Mesothelial cell of epicardium (in vitro differentiated cells): Measurements from ENCODE around the gene FAF2. TPM values are rescaled to one million over a fixed set of nuclear protein-coding genes. Genes with fewer than 3 reads are reported as not detected.

Source experiments
- DNase-seq, 2 experiments: peaks; one replicate each; pipeline ENCODE4 v3.0.0; 2021; ENCODE audit warnings: low spot score in 2 of 2; ENCODE audit not compliant: unreplicated experiment in 2 of 2
- H3K27ac Mint-ChIP-seq: 2 replicates; pipeline ENCODE4 v1.8.0; 2021; ENCODE audit warnings: mixed read lengths
- H3K27me3 Mint-ChIP-seq: 2 replicates; pipeline ENCODE4 v1.8.0; 2021; ENCODE audit warnings: low read depth, mixed read lengths
- H3K36me3 Mint-ChIP-seq: 2 replicates; pipeline ENCODE4 v1.8.0; 2021; ENCODE audit warnings: mixed read lengths
- H3K4me1 Mint-ChIP-seq: 2 replicates; pipeline ENCODE4 v1.8.0; 2021; ENCODE audit warnings: mixed read lengths
- H3K4me3 Mint-ChIP-seq: 2 replicates; pipeline ENCODE4 v1.8.0; 2021; ENCODE audit warnings: mild to moderate bottlenecking, moderate library complexity, mixed read lengths
- H3K9me3 Mint-ChIP-seq: 2 replicates; pipeline ENCODE4 v1.8.0; 2021; ENCODE audit warnings: mixed read lengths
- total RNA-seq: library from RNA; stranded (reverse); gene quantifications from 3 replicates; pipeline ENCODE4 v1.2.1, GENCODE V29; 2021
- TF ChIP-seq, protein P1 (sequence below): fragments of 200-600 bp; sonication (generic); IDR thresholded peaks from one replicate; pipeline ENCODE4 v1.5.0; 2021; ENCODE audit warnings: antibody characterized with exemption; ENCODE audit not compliant: unreplicated experiment

The FAF2 gene
- total RNA-seq, 1 donor from 2014 or later: 52.7 TPM

DNA sequence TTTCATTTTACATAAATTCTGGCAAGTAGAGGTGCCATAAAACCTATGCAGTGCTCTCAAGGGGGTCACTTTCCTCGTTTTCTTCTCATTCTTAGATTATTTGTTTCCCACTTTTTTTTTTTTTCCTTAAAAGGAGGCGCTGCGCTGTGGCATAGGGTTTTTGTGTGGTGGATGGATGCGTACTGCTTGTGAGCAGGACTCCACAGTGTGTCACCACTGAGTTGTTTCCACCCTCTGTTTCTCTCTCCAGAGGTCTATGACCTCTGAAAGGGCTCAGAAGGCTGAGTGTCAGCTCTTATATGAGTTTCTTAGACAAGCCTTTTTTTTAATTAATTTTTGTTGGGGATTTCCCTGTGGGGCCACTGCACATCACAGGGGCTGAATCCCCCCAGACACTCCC lies 18.2 kb upstream of the FAF2 start:
- Mint-ChIP-seq H3K36me3 (no peaks in the 10 kb centered on the region), H3K4me1 (no peaks in the 10 kb centered on the region), H3K4me3 (no peak overlapping the region), H3K27me3 (peaks cover 9% of the 10 kb centered on the region), H3K27ac (no peak overlapping the region), H3K9me3 (peaks cover 9% of the 10 kb centered on the region)
- TF ChIP-seq, protein P1, sequence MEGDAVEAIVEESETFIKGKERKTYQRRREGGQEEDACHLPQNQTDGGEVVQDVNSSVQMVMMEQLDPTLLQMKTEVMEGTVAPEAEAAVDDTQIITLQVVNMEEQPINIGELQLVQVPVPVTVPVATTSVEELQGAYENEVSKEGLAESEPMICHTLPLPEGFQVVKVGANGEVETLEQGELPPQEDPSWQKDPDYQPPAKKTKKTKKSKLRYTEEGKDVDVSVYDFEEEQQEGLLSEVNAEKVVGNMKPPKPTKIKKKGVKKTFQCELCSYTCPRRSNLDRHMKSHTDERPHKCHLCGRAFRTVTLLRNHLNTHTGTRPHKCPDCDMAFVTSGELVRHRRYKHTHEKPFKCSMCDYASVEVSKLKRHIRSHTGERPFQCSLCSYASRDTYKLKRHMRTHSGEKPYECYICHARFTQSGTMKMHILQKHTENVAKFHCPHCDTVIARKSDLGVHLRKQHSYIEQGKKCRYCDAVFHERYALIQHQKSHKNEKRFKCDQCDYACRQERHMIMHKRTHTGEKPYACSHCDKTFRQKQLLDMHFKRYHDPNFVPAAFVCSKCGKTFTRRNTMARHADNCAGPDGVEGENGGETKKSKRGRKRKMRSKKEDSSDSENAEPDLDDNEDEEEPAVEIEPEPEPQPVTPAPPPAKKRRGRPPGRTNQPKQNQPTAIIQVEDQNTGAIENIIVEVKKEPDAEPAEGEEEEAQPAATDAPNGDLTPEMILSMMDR: no peak
- DNase-seq: no peak

DNA sequence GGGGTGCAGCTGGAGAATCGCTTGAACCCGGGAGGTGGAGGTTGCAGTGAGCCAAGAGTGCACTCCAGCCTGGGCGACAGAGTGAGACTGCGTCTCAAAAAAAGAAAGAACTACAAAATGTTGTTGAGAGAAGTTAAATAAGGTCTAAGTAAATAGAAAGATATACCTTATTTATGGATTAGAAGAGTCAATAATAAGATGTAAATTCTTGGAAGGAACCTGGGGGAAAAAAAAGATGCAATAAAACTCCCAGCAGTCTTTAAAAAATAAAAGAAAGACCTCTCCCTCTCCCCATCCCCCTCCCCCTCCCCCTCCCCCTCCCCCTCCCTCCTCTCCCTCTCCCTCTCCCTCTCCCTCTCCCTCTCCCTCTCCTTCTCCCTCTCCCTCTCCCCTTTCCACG lies 15.5 kb upstream of the FAF2 start:
- H3K36me3 Mint-ChIP-seq: no peaks in the 10 kb centered on the region
- TF ChIP-seq, protein P1: no peak
- peaks cover 13% of the 10 kb centered on the region for H3K27me3 Mint-ChIP-seq
- DNase-seq: no peak
- H3K4me3 Mint-ChIP-seq: no peak overlapping the region
- H3K4me1 Mint-ChIP-seq: no peaks in the 10 kb centered on the region
- H3K9me3 Mint-ChIP-seq: no peaks in the 10 kb centered on the region
- no peak overlapping the region for H3K27ac Mint-ChIP-seq

DNA sequence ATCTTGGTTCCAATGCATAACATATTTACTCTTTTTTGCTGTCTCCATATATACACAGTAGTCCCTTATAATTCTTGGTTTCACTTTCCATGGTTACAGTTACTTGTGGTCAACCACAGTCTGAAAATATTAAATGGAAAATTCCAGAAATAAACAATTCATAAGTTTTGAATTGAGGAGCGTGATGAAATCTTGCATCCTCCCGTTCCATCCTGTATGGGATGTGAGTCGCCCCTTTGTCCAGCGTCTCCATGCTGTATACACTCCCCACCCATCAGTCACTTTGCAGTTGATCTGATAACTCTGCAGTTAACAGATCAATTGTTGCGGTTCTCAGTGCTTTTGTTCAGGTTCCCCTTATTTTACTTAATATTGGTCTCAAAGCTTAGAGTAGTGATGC lies 11.5 kb upstream of the FAF2 start:
- H3K36me3 Mint-ChIP-seq: no peaks in the 10 kb centered on the region
- no peaks in the 10 kb centered on the region for H3K9me3 Mint-ChIP-seq
- H3K27me3 Mint-ChIP-seq: peaks cover 12% of the 10 kb centered on the region
- H3K4me1 Mint-ChIP-seq: no peaks in the 10 kb centered on the region
- no peak overlapping the region for H3K27ac Mint-ChIP-seq
- TF ChIP-seq, protein P1: no peak
- no peak for DNase-seq
- no peak overlapping the region for H3K4me3 Mint-ChIP-seq

GRCh38 chr5:176438959-176439757 lies 9.0 kb upstream of the FAF2 start:
- H3K27ac Mint-ChIP-seq: no peak overlapping the region

DNA sequence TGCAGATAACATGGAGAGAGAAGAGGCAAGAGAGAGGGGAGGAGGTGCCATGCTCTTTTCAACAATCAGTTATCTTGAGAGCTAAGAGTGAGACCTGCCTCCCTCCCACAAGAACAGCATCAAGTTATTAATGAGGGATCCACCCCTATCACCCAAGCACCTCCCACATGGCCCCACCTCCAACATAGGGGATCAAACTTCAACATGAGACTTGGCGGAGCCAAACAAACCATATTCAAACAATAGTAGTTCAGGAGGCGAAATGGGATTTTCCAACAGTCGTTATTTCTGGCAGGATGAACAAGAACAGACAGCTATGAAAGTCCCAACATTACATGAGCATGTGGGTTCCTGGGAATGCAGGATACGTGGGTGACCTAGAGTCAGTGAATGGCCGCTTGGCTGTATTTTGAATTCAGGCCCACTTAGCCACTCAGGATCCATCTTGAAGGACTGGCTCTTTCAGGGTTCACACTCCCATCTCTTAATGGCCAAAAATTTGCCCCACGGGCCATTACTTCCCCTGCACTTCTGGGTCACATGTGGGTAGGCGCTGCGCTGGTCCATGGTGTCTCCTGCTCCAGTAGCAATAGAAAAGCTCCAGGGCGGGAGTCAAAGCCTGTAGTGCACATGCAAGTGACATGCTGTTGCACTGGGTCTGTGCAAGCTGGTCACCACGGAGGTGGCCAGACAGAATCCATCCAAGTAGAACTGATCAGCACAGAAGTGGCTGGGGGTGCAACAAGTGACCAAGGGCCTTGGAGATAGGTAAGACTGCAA lies 7.1 kb upstream of the FAF2 start:
- no peaks in the 10 kb centered on the region for H3K4me1 Mint-ChIP-seq

More at GRCh38 chr5:176438959-176439757, 9.0 kb upstream of the FAF2 start:
- DNase-seq: no peak
- H3K4me1 Mint-ChIP-seq: no peaks in the 10 kb centered on the region
- H3K4me3 Mint-ChIP-seq: no peak overlapping the region
- peaks cover 13% of the 10 kb centered on the region for H3K27me3 Mint-ChIP-seq
- no peaks in the 10 kb centered on the region for H3K9me3 Mint-ChIP-seq
- TF ChIP-seq, protein P1: no peak
- no peaks in the 10 kb centered on the region for H3K36me3 Mint-ChIP-seq

More for the DNA sequence above, 7.1 kb upstream of the FAF2 start:
- Mint-ChIP-seq H3K36me3 (no peaks in the 10 kb centered on the region), H3K9me3 (no peaks in the 10 kb centered on the region), H3K27ac (no peak overlapping the region), H3K27me3 (peaks cover 13% of the 10 kb centered on the region), H3K4me3 (no peak overlapping the region)
- DNase-seq: no peak
- TF ChIP-seq, protein P1: no peak
